ENCODE measurements around the gene FARS2. TPM values are rescaled to one million over a fixed set of nuclear protein-coding genes. Genes with fewer than 3 reads are reported as not detected.

Gene FARS2
- total RNA-seq, 3 donors from 2014 or later = 12.0 to 29.6 (median 24.3) TPM

GRCh38 chr6:5763407-5763806 lies 502.1 kb downstream of the FARS2 start:
- no peaks in the 10 kb centered on the region for H3K36me3 ChIP-seq
- no peak for DNase-seq (ENCODE audit: low spot score in 2 of 2)
- H3K4me3 ChIP-seq = no peak overlapping the region
- H3K9me3 ChIP-seq = no peaks in the 10 kb centered on the region
- no peak for TF ChIP-seq POLR2AphosphoS5 (IDR thresholded peaks at IDR 0.05)
- no peak for TF ChIP-seq POLR2A (IDR thresholded peaks at IDR 0.05)
- TF ChIP-seq, protein P1, sequence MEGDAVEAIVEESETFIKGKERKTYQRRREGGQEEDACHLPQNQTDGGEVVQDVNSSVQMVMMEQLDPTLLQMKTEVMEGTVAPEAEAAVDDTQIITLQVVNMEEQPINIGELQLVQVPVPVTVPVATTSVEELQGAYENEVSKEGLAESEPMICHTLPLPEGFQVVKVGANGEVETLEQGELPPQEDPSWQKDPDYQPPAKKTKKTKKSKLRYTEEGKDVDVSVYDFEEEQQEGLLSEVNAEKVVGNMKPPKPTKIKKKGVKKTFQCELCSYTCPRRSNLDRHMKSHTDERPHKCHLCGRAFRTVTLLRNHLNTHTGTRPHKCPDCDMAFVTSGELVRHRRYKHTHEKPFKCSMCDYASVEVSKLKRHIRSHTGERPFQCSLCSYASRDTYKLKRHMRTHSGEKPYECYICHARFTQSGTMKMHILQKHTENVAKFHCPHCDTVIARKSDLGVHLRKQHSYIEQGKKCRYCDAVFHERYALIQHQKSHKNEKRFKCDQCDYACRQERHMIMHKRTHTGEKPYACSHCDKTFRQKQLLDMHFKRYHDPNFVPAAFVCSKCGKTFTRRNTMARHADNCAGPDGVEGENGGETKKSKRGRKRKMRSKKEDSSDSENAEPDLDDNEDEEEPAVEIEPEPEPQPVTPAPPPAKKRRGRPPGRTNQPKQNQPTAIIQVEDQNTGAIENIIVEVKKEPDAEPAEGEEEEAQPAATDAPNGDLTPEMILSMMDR (IDR thresholded peaks at IDR 0.05) = no peak
- no peak overlapping the region for H3K27ac ChIP-seq
- intact Hi-C loops (cut with DNase I; ENCODE audit: low total_unique reads) = loop anchor here (10.0 kb wide), 1 partner anchor 871 kb away; no protein-coding TSS in a partner anchor
- H3K27me3 ChIP-seq = no peaks in the 10 kb centered on the region
- no peaks in the 10 kb centered on the region for H3K4me1 ChIP-seq

GRCh38 chr6:5763871-5764270 lies 502.6 kb downstream of the FARS2 start:
- TF ChIP-seq POLR2AphosphoS5 (IDR thresholded peaks at IDR 0.05) = no peak
- TF ChIP-seq, protein P1 (IDR thresholded peaks at IDR 0.05) = no peak
- TF ChIP-seq POLR2A (IDR thresholded peaks at IDR 0.05) = no peak
- Histone ChIP-seq H3K27ac (peak overlapping the region in 1 of 2 donors; percentile 30), H3K9me3 (no peaks in the 10 kb centered on the region), H3K36me3 (no peaks in the 10 kb centered on the region), H3K4me3 (no peak overlapping the region), H3K27me3 (no peaks in the 10 kb centered on the region), H3K4me1 (no peaks in the 10 kb centered on the region)
- DNase-seq (ENCODE audit: low spot score in 2 of 2) = no peak
- intact Hi-C loops (cut with DNase I; ENCODE audit: low total_unique reads) = loop anchor here (10.0 kb wide), 1 partner anchor 871 kb away; no protein-coding TSS in a partner anchor

- Histone ChIP-seq H3K4me3 (no peak overlapping the region), H3K9me3 (no peaks in the 10 kb centered on the region), H3K4me1 (no peaks in the 10 kb centered on the region), H3K36me3 (no peaks in the 10 kb centered on the region), H3K27me3 (no peaks in the 10 kb centered on the region), H3K27ac (no peak overlapping the region)
- intact Hi-C loops (cut with DNase I; ENCODE audit: low total_unique reads) = loop anchor here (10.0 kb wide), 1 partner anchor 870 kb away; no protein-coding TSS in a partner anchor
- DNase-seq (ENCODE audit: low spot score in 2 of 2) = no peak
- TF ChIP-seq, protein P1 (IDR thresholded peaks at IDR 0.05) = no peak
- no peak for TF ChIP-seq POLR2A (IDR thresholded peaks at IDR 0.05)
Measured at GRCh38 chr6:5764401-5764955, 503.2 kb downstream of the FARS2 start.

GRCh38 chr6:5765141-5765760 lies 503.9 kb downstream of the FARS2 start:
- intact Hi-C loops (cut with DNase I; ENCODE audit: low total_unique reads) = loop anchor here (10.0 kb wide), 1 partner anchor 870 kb away; no protein-coding TSS in a partner anchor
- Histone ChIP-seq H3K9me3 (no peaks in the 10 kb centered on the region), H3K27me3 (no peaks in the 10 kb centered on the region), H3K27ac (no peak overlapping the region), H3K4me1 (no peaks in the 10 kb centered on the region), H3K4me3 (no peak overlapping the region), H3K36me3 (no peaks in the 10 kb centered on the region)
- TF ChIP-seq POLR2AphosphoS5 (IDR thresholded peaks at IDR 0.05) (no peak), POLR2A (IDR thresholded peaks at IDR 0.05) (no peak)
- TF ChIP-seq, protein P1 (IDR thresholded peaks at IDR 0.05) = no peak
- no peak for DNase-seq (ENCODE audit: low spot score in 2 of 2)

GRCh38 chr6:5766260-5766659 lies 504.9 kb downstream of the FARS2 start:
- TF ChIP-seq POLR2A (IDR thresholded peaks at IDR 0.05) (no peak), POLR2AphosphoS5 (IDR thresholded peaks at IDR 0.05) (no peak)
- TF ChIP-seq, protein P1 (IDR thresholded peaks at IDR 0.05) = no peak
- H3K4me1 ChIP-seq = no peaks in the 10 kb centered on the region
- no peak for DNase-seq (ENCODE audit: low spot score in 2 of 2)
- no peak overlapping the region for H3K4me3 ChIP-seq
- H3K36me3 ChIP-seq = no peaks in the 10 kb centered on the region
- intact Hi-C loops (cut with DNase I; ENCODE audit: low total_unique reads) = loop anchor here (10.0 kb wide), 1 partner anchor 869 kb away; no protein-coding TSS in a partner anchor
- no peaks in the 10 kb centered on the region for H3K27me3 ChIP-seq
- no peaks in the 10 kb centered on the region for H3K9me3 ChIP-seq
- H3K27ac ChIP-seq = no peak overlapping the region
